GM18505 (cell line): Measurements from ENCODE around the gene PYGB.

Source experiments
- ATAC-seq: cut with Tn5 transposase; IDR thresholded peaks from one replicate; pipeline ENCODE4 v1.9.1; 2021; ENCODE audit not compliant: unreplicated experiment
- POLR2A ChIP-seq: IDR thresholded peaks from 4 replicates; pipeline ENCODE4 v1.6.1; 2011; ENCODE audit warnings: borderline replicate concordance; ENCODE audit not compliant: insufficient read depth, insufficient read length; ENCODE audit errors: extremely low read depth

PYGB gene

GRCh38 chr20:25247956-25248785 lies at the start of gene PYGB:
Gene PYGB, plus strand, starts transcription at chr20:25248085. Its CDS starts 94 bp downstream, at chr20:25248179.
- peak; percentile 94 for TF ChIP-seq POLR2A
- peak; percentile 65 for ATAC-seq

DNA sequence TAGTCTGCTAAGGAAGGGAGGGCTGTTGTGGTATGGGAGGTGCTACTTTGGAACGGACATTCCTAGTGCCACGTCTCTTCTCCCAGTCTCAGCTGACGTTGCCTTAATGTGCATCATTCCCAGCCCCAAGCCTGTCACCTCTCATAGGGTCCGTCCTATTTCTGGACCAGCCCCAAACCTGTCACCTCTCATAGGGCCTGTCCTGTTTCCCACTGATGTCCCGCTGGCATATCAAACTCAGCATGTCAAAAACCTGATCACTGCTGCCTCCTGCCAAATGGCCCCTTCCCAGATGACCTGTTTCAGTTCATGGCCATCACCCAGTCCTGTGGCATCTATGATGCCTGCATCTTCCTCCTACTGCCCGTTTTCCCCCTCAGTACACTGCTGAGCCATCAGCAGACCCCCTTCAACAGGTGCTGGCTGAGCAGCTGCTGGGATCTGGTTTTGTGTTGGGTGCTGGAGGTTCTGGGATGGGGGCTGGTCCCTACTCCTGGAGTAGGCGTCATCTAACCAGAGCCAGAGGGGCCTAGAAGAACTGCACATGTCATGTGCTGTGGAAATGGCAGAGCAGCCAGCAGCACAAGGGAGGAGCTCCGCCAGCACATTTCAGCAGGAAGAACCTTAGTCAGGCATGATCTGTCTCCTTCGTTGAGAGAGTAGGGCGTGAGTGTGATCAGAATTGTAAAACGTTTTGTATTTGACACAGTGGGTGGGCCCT lies 49.1 kb upstream of the PYGB start:
- no peak for TF ChIP-seq POLR2A
- ATAC-seq, result no peak

DNA sequence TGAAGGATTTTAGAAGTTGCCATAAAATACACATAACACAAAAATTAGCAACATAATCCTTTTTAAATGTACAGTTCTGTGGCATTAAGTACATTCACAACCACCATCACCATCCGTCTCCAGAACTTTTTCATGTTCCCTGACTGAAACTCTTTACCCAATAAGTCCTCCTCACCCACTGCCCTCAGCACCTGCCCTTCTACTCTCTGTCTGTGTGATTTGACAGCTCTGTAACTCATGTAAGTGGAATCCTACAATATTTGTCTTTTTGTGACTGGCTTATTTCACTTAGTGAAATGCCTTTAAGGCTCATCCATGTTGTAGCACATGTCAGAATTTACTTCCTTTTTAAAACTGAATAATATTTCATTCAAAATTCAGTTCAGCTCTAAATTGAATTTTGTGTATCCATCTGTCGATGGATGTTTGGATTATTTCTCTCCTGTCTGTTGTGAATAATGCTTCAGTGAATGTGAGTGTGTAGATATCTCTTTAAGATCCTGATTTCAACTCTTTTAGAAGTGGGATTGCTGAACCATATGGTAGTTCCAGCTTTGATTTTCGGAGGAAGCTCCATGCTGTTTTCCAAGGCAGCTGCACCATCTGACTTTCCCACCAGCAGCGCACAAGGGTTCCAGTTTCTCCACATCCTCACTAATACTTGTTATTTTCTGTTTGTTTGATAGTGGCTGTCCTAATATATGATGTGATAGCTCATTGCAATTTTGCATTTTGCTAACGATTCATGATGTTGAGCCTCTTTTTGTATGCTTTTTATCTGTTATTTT lies 48.2 kb upstream of the PYGB start:
- TF ChIP-seq POLR2A, result no peak
- no peak for ATAC-seq

GRCh38 chr20:25203089-25203488 lies 44.8 kb upstream of the PYGB start:
- TF ChIP-seq POLR2A, result no peak
- no peak for ATAC-seq

DNA sequence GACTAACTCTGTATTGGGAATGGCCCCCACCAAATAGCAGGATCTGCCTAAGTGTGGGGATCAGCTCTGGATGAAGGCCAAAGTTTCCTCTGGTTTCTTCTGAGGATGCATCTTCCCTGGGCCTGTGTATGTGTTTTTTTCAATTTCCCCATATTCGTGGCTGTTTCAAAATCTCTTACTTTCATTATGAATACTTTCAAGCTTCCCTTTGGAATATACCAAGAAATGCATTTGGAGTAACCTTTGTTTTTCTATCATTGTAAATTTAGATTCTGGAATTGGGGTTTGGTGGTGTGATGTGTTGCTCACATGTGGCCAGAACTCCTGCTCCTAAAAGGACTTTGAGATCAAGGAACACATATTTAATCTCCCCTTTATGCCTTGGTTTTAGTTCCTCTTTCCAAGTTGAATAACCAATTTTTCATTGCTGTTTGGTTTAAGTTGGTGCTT lies 44.0 kb upstream of the PYGB start:
- ATAC-seq, result no peak
- no peak for TF ChIP-seq POLR2A

DNA sequence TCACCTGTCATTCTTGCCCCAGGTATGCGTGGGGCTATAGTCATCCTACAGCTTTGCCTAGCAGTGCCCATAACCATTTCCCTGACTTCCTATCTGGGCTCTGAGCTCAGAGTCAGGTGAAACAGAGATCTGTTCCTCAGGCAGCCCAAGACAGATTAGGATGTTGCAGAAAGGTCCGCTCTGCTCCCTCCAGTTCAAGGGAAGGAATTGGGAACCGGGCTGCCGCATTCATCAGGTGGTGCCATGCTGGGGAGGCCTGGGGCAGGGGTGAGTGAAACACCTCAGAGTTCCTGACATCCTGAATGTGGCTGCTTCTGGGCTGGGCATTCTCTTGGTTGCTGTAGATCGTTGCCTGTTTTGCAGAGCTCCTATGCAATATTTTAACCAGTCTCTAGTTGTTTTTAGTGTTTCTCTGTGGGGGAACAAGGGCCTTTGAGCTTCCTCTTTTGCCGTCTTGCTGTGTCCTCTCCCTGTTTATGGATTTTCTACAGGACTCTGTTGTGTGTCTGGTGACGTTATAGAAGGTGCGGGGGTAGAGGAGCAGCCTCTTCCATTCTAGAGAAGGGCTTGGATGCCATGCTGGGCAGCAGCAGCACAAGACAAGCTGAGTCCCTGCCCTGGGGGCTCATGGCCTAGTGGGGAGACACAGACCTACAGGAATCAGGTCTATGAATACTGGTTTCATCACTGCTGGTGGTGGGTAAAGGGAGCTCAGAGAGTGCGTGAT lies 43.2 kb upstream of the PYGB start:
- TF ChIP-seq POLR2A, result no peak
- ATAC-seq, result no peak

DNA sequence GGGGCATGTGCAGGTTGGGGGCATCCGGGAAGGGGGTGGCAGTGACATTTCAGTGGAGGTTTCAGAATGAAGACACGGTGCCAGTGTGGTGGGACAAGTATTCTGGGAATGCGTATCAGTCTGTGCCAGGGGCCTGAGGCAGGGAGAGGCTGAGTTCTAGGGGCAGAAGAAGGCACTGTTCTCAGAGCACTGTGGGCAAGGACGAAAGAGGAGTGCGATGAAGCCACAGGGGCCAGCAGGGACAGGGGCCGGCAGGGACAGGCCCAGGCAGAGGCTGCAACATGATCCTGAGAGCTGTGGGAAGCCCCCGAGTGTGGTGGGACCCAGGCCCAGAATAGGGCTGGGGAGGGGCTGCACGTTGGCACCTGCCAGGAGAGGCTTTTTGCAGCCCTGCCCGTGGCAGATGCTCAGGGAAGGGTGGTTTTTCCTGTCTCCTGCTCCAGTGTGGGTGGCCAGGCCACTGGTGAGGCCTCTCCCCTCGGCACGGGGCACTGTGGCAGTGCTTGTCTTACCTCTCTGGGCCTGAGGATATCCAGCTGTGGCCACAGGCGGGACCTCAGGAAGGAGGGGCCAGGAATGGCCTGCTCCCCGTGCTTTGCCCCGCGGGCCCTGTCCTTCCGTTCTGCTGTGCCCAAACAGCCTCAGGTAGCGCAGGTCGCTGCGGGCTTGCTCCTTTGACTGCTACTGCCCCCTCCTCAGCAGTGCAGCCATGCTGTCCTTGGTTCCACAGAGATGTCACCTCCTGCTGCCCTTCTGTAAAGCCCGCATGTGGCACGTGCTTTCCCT lies 42.4 kb upstream of the PYGB start:
- TF ChIP-seq POLR2A, result no peak
- no peak for ATAC-seq

GRCh38 chr20:25206063-25206403 lies 41.9 kb upstream of the PYGB start:
- no peak for TF ChIP-seq POLR2A
- ATAC-seq, result no peak

DNA sequence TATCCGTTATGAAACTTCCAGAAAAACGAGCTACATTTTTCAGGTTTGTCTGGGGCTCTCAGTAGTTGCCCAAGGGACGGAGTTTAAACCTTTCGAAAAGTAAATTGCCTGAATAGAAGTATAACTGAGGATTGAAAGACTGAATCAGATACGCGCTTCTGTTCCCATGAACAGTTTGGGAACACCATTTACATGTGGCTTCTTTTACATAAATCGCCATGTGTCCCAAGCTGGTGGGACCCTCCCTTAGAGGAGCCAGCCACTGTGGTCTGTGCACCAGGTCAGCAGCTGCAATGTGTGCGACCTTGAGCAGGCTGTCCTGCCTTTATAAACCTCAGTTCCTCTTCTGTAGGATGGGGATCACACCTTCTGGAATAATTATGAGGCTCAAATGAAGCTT lies 41.3 kb upstream of the PYGB start:
- no peak for TF ChIP-seq POLR2A
- ATAC-seq, result no peak

GRCh38 chr20:25207149-25207959 lies 40.5 kb upstream of the PYGB start:
- ATAC-seq, result no peak

DNA sequence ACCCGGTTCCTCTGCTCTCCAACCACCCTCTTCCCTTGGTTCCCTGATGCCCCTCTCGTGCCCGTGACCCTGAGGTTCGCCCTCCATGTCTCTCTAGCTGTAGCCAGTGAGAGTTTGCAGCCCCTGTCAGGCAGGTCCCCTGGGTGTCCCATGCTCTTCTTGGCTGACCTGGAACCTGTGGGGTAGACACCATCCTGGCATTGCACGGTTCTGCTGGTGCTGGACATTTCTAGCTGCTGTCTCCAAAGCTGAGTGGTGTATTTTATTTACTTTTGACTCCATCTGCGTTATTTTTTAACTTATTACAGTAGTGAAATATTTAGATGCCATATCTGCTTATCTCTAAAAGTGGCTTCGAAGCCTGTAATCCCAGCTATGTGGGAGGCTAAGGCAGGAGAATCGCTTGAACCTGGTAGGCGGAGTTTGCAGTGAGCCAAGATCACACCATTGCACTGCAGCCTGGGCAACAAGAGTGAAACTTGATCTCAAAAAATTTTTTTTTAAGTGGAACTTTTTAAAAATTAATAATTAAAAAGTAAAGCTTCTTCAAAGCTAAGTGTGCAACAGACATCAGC lies 39.8 kb upstream of the PYGB start:
- TF ChIP-seq POLR2A, result no peak
- ATAC-seq, result no peak

More at GRCh38 chr20:25207149-25207959, 40.5 kb upstream of the PYGB start:
- TF ChIP-seq POLR2A, result no peak
